Central memory CD4-positive, alpha-beta T cell (primary cell): Measurements from ENCODE around the gene PEPD.

ENCODE experiments used
- DNase-seq: peaks from one replicate; pipeline ENCODE4 v3.0.0; 2022

The PEPD gene

DNA sequence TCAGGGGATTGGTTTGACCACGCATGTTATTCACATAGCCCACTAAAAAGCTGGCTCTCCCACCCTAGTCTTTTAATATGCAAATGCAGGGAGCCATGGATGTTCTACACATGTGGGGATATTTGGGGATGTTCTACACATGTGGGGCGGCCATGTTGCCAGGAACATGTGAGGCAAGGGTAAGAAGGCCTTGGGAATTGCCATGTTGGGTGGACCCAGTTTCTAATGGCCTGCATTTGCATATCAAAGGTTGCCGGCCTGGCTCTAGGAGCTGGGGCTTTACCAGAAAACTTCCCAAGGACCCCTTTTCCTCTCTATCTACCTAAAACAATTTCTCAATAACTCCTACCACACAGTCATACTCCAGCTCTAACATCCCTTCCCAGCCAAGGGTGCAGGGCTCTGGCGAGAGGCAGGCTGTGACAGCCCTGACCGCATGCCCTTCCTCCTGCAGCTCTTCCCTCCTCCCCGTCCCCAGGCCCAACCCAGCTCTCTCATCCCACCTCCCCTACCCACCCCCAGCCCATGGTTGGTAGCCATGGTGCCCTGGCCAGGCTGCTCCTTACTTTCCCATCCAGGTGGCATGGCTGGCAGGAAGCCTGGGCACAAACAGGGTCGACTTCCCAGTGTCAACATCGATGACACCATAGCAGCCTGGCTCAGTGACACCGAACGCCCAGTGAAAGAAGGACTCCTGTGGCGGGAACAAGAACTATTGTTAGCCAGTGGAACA lies 11.0 kb downstream of the PEPD start:
- no peak for DNase-seq

DNA sequence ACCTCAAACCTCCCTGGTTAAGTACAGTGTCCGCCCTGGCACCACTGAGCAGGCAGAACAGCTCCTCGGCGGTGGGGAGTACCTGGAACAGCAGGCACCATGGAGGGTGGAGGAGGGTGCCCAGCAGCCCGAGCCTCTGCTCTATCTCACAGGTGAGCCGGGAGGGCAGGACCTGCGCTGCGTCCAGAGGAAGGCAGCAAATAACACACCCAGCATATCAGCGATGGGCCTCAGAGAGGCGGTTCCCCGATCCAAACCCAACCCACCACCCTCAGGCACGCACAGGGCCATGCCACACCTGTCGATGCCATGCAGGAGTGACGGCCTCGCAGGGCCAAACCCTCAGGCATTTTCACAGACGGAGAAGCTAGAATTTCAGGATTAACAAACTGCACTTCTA lies 11.8 kb downstream of the PEPD start:
- DNase-seq = no peak

DNA sequence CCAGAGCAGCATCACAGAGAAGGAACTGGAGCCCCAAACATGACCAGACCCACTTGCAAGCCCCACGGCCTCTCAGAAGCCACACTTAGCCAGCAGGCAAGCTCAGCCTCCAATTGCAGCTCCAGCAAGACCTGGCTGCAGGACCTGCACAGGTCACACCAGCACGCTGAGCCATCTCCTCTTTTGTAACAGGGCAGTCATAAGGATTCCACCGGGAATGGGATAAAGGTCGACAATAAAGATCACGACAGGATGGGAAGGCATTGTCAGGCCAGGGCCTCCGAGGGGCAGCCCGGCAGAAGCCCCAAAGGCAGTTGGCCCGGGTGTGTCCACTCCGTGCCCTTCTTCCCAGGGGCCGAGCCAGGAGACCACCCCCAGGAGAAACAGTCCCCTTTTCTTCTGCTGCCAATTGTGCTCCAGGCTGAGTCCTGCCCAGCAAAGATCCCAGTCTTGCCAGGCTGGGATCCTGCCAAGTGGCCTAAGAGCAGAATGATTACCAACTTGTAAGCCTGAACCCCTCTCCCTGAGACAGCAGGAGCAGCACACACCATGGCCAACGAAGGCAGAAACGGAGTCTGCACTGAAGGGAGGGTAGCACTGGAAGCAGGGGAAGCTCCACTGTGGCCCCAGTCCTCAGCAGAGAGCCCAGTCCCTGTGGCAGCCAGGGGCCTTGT lies 12.5 kb downstream of the PEPD start:
- no peak for DNase-seq

DNA sequence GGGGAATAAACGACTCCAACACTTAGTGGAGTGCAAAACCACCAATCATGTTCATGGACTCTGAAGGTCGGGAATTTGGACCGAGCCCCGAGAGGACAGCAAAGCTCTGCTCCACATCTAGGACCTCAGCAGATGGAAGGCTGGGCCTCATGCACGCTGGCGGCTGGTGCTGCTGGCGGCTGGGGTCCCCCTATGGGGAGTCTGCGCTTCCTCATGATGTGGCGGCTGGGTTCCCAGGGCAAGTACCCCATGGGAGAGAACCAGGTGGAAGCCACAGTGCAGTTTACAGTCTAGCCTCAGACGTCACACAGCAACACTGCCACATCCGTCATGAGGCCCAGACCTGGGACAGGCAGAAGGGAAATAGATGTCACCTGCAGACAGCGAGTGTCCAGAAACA lies 13.2 kb downstream of the PEPD start:
- DNase-seq = no peak

DNA sequence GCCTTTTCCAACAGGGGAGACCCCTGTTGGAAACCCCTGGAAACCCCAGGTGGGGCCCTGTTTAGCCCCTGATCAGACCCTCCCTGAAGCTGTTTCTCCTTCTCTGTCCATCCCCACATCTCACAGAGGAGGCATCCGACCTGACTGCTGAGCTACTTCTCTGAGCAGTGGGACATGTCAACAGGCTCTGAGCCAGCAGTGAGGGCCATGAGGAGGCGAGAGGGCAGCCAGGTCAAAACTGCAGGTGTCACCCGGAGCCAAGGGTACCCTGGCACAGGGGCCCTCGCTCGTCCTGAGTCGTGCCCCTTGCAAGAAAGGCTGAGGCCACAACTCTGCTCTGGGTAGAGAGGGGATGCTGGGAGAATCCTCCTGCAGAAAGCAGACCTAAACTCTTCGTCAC lies 13.6 kb downstream of the PEPD start:
- no peak for DNase-seq

DNA sequence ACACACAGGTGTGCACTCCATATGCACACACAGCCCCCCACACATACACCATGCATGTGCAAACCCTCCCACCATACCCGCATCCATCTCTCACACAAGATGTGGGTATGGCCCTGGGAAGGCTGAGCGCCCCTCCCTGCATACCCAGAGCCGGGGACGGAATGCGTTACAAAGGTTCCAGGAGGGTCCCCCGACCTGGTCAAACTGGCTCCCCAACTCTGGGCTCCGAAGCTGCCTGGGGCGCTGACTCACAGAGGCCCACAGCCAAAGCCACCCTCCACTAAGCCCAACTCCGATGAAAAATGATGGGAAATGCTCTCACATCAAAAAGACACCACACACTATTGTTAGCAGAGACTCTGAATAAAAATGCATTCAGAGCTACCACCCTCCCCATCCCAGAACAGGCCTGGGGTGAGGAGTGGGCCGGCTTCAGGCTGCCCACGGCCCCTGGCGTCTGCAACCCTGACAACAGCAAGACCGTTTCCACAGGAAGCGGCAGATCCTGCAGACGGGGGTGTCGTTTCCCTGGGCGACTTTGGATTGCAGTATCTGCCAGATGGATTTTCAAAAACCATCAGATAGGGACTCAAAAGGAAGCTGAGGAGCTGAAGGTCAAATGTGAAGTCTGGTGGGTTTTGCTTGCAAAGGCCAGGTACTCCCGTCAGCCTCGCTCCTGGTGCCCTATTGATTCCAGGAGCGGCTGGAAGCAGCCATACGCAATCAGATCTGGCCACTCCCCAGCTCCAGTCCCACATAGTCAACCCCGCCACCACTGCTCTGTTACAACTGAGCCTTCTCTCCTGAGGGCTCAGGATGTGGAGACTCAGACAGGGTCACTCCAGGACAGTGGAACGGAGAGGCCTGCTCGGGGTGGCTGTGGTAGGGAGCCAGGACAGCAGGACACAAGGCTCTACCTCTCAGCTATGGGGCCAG lies 14.3 kb downstream of the PEPD start:
- no peak for DNase-seq

DNA sequence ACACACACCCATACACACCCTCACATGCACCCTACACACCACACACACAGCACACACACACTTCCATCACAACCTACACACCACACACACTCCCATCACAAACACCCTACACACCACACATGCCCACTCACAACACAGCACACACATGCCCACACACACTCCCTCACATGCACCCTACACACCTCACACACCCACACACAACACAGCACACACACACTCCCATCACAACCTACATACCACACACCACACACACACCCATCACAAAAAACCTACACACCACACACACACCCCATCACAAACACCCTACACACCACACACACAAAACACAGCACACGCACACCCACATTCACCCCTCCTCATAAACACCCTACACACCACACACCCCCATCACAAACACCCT lies 15.1 kb downstream of the PEPD start:
- no peak for DNase-seq

DNA sequence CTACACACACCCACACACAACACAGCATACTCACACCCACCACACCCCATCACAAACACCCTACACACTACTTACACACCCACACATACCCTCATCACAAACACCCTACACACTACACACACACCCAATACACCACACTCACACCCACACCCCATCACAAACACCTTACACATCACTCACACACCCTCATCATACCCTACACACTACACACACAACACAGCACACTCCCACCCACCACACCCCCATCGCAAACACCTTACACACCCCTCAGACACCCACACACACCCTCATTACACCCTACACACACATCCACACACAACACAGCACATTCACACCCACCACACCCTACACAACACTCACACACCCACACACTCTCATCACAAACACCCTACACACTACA lies 15.8 kb downstream of the PEPD start:
- DNase-seq = no peak

DNA sequence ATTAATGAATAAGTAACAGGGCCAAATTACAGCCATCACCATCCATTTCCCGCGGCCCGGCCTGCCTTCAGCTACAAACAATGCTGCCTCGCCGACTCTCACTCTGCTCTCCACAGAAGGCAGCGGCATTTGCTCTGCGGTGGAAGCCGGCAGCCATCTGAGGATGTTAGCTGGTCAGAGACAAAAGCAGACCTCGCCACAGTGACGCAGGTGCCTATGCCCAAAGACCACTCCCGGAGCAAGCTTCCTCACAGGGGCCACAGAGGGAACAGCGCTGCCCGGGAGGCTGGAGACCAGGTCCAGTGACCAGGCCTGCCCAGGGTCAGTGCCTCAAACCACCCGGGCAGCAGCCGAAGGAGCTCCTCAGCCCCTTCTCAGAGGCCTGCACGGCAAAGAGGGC lies 16.4 kb downstream of the PEPD start:
- DNase-seq = no peak

DNA sequence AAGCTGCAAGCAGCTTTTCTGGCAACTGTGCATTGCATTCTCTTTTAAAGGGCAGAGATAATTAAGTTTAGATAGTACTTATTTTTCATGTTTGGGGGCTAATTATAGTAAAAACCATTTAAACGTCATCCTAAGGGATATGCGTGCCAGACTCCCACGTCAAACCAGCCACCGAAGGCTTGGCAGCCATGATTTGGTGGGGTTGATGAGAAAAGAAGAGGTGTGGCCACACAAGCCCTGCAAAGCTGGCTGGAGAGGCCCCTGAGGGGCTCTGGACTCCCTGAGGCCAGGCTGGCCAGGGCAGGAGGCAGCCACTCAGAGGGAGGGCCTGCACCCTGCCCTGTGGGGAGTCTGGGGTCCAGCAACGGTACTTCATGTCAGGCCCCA lies 17.5 kb downstream of the PEPD start:
- no peak for DNase-seq

DNA sequence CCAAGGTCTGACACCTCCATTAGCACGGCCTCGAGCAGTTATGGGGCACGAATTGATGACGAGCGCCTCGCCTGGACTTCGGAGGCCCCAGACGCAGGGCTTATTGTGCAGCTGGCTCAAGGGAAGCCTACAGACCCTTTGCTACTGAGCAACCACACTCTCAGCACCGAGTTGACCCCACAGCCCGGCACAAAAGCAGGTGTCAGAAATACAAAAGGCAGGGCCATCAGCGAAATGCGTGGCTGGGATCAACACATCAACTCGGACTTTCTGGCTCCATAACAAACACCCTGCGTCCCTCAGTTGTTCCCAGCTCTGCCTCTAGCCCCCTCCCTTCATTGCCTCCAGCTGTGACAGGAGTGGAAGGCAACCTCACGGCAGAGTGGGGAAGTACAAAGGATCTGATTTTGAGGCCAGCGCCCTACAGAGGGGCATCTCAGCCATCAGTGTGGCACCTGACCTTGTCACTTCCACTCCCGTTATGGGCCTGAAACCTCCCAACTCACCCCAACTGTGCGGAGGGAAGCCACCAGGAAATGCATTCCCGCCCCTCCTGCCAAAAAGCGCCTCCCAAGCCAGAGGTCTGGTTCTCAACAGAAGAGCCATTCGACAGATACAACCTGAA lies 18.0 kb downstream of the PEPD start:
- no peak for DNase-seq

DNA sequence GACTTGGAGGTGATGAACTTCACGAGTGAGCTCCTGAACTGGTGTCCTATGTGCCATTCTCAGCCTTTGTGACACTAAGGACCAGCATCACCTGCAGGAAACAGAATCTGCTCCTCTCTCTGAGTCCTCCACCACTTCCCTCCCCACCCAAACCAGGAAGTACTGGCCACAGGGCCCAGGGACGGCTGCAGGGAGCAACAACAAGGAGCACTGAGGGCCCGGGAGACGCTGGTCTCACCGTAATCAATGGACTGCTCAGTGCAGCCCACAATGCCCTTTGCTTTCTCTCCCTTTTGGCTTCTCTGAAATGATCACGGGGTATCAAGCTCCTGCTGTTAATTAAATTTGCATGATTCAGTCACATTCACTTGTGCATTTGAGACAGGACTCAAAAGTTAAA lies 18.6 kb downstream of the PEPD start:
- no peak for DNase-seq

DNA sequence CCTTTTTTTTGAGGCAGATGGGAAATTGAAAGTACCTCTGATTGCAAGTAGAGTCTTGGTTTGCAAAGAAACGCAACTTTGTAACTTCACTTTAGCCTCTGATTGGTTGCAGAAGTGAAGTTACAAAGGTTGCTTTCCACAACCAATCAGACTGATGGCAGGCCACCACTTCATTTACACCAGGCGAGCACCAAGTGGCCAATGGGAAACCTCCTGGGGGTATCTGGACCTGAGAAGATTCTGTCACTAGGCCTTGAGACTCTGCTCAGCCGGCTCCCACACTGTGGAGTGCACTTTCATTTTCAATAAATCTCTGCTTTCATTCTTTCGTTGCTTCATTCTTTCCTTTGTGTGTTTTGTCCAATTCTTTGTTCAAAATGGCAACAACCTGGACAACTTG lies 19.1 kb downstream of the PEPD start:
- DNase-seq = no peak

DNA sequence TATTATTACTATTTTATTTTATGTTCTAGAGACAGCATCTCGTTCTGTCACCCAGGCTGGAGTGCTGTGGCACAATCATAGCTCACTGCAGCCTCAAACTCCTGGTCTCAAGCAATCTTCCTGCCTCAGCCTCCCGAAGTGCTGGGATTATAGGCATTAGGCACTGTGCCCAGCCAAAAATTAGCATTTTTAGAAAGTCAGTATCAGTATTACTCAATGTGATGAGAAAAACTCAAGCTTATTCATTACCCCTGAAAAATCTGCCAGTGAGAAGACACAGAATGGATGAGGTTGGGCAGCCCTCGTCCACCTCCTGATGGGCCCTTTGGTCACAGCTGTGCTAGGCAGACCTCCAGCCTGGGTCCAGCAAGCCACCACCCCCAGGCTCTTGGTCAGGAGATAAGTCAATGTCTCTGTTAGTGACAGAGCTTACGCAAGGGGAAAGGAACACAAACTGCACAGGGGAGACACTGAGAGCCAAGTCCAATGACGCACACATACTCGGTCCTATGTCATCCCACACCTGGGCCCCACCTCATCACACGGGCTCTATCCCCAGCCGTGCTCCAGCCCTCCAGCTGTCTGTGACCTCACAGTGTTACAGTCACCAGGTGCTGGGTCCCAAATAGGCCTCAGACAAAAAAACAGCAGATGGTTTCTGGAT lies 19.8 kb downstream of the PEPD start:
- DNase-seq = no peak

DNA sequence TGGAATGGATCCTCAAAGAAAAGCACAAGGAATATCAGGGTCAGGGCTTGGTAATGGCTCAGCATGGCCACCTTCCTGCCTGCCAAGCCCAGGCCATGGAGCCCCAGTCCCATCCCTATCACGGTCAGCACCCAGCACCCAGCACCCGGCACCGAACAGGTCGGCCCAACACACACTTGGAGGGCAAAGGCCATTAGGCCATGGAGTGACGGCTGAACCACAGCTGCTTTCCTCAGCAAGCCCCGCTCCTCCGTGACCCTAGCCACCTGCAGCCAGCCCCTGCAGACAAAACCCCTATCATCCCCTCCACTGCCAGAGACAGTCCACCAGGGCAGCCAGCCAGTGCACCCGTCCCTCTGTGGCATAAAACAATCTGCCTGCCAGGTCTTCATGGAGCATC lies 20.6 kb downstream of the PEPD start:
- no peak for DNase-seq

DNA sequence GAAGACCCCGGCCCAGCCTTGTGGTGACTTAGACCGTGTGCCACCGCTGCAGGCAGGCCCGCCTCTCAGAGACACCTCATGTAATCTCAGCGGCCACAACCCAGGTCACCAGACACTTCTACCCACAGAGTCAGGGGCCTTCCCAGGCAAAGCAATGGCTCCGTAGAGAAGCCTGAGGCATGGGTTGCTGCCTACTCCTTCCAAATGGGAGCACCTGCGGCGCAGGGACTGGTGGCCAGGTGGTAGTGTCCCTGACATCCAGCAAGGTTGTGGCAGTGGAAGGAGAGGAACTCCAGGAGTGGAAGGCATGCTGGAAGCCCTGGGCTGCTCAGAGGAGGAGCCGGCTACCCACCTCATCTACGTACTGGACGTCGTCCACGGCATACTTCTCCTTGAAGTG lies 21.0 kb downstream of the PEPD start:
- DNase-seq = no peak

DNA sequence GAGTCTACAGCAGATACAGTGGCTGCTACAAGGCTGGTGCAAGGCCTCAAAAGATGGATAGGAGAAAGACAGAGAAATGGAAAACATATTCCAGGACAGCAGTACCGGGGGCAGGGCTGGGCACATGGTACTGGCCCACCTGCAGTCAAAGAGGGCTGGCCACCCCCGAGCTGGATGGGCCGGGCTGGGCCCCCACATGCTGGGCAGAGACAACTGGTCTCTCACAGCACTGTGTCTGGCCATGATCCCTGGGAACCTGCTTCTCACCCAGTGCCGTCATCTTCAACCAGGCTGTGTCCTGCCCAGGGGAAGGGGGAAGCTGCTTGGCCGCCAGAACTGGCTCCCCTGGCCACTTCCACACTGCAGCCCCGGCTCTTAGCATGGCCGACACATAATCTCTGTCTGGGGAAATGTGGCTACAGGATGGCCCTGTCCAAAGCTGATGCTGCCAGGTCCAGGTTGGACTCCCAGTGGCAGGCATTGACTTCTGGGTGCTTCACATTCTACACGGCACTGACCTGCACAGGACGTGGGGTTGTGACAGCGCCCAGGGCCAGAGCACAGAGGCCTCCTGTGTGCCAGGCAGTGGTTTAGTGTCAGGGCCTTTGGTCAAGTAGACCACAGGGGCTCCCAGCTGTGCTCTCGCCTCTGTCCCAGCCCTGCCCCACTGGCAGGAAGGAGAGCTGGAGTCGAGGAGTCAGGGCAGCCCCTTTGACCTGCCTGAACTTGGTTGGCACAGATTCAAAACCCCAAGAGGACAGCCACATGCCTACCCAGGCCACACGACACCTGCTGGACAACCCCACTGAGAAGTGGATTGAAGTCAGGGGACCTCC lies 21.7 kb downstream of the PEPD start:
- DNase-seq = no peak

DNA sequence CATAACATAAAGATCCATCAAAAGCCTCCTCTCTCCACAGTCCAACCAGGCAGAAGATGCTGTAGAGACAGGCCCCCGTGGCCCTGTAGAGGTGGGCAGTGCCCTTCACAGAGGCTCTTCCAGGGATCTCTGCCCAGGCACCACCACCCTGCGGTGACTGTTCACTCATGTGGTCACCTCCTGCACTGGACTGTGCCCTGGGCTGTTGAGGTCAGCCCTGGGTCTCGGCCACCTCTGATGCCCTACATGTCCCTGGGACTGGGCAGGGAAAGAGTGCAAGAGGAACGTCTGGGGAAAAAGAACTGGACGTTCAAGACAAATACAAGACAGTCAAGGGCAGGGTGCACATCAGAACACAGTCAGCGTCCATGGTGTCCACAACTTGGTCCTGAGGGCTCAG lies 22.3 kb downstream of the PEPD start:
- no peak for DNase-seq

DNA sequence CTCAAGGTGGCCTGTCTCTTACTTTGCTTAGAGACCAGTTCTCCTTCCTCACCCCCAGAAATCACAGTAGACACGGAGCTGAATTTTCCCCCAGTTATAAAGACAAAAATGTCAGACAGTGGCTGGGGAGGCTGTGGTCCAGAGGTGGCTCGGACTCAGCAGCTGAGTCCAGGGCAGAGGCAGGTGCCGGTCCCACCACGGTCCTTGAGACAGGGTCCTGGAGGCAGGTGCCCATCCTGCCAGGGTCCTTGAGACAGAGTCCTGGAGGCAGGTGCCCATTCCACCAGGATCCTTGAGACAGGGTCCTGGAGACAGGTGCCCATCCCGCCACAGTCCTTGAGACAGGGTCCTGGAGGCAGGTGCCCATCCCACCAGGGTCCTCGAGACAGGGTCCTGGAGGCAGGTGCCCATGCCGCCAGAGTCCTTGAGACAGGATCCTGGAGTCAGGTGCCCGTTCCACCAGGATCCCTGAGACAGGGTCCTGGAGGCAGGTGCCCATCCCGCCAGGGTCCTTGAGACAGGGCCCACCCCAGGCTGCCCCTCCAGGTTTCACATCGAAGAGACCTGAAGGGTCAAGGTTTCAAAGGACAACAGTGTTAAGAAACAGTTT lies 23.1 kb downstream of the PEPD start:
- no peak for DNase-seq

DNA sequence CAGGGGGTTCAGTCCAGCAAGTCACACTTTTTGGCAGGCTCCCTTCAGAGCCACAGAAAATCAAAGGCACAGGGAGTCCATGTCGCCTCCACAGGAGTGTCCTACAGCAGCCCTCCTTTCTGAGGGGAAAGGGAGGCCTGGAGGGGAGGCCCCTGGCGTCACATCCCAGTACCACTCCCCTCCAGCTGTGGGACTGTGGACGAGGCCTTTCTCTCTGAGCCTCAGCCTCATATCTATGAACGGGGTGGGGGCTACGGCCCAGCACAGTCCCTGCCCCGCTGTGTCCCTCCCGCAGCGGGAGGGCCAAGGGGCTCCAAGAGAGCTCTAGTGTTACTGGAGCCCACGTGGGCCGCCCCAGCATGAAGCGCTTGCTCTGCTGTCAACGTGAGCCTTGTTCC lies 23.8 kb downstream of the PEPD start:
- no peak for DNase-seq

DNA sequence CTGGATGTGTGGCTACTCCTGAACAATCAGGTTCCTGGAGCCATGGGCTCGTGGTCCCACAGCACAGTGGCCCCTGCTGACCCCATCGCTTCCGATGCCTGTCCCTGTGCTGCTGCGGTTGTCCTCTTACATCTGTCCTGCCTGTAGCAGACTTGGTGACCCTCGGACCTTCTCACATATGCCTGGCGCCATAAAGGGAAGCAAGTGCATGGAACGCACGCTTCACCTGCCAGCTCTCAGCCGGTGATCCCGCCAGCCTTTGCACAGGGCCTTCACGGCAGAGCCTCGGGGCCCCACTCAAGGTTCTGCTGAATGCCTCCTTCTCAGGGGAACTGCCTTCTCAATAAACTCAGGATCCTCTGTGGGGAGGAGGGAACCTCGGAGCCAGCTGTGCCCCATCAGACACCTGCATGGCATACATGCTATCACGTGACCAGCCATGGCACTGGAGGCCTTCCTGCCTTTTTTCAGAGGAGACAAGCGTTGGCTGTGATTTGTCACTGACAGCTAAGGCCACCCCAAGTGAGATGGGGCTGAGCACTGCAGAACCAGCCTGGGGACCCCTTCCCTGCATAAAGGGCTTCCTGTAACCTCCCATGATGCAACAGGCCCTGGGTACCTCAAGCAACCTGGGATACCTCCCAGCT lies 24.3 kb downstream of the PEPD start:
- DNase-seq = no peak
